PC-3 (cell line): ENCODE data around the gene PER2. TPM values are rescaled to one million over a fixed set of nuclear protein-coding genes. Genes with fewer than 3 reads are reported as not detected.

Experiments
- ATAC-seq: fragments of 200-7000 bp; cut with Tn5 transposase; 2 replicates; pipeline ENCODE4 v1.9.1; 2020; ENCODE audit warnings: mild to moderate bottlenecking, moderate library complexity
- BruUV-seq: library from RNA; stranded (reverse); fragments of 400-500 nt; replicated peaks from 2 replicates; lab custom pipeline; 2021; lab: Mats Ljungman, UMichigan
- CTCF ChIA-PET: fragments of 300-600 bp; sonication (Branson Sonifier 250); formaldehyde crosslinking; loops from one replicate; lab custom pipeline; 2022; ENCODE audit warnings: antibody characterized with exemption; lab: Charles Lee
- POLR2A ChIA-PET: fragments of 300-600 bp; sonication (Branson Sonifier 250); formaldehyde crosslinking; loops from one replicate; lab custom pipeline; 2022; ENCODE audit warnings: antibody characterized with exemption; ENCODE audit not compliant: unreplicated experiment; lab: Charles Lee
- DNase-seq: peaks from one replicate; pipeline ENCODE4 v3.0.0-alpha.2; 2015
- H2AFZ ChIP-seq: fragments of 300-600 bp; sonication (generic); 2 replicates; pipeline ENCODE4 v1.6.0; 2016; ENCODE audit warnings: antibody characterized with exemption, low read length
- H3F3A ChIP-seq: fragments of 300-600 bp; sonication (generic); one replicate; pipeline ENCODE4 v1.6.0; 2017; ENCODE audit warnings: antibody characterized with exemption, low read length, control low read depth, mild to moderate bottlenecking; ENCODE audit not compliant: unreplicated experiment
- H3K27ac ChIP-seq: fragments of 300-600 bp; sonication (generic); 2 replicates; pipeline ENCODE4 v1.5.1; 2016; ENCODE audit warnings: mild to moderate bottlenecking, low read length
- H3K27me3 ChIP-seq: fragments of 300-600 bp; sonication (generic); 2 replicates; pipeline ENCODE4 v1.6.1; 2016; ENCODE audit warnings: low read length, mixed read lengths
- H3K36me3 ChIP-seq: fragments of 300-600 bp; sonication (generic); 2 replicates; pipeline ENCODE4 v1.6.1; 2016; ENCODE audit warnings: low read depth, mixed run types, low read length, mixed read lengths
- H3K4me1 ChIP-seq: fragments of 300-600 bp; sonication (generic); 2 replicates; pipeline ENCODE4 v1.5.1; 2016; ENCODE audit warnings: low read length; ENCODE audit not compliant: insufficient read depth
- H3K4me2 ChIP-seq: fragments of 300-600 bp; sonication (generic); 2 replicates; pipeline ENCODE4 v1.6.0; 2016; ENCODE audit warnings: low read length
- H3K4me3 ChIP-seq: fragments of 300-600 bp; sonication (generic); 2 replicates; pipeline ENCODE4 v1.5.1; 2016; ENCODE audit warnings: mild to moderate bottlenecking, low read length, mixed read lengths
- H3K79me2 ChIP-seq: fragments of 300-600 bp; sonication (generic); 2 replicates; pipeline ENCODE4 v1.6.1; 2017; ENCODE audit warnings: low read length, mixed read lengths
- H3K9ac ChIP-seq: fragments of 300-600 bp; sonication (generic); 2 replicates; pipeline ENCODE4 v1.6.0; 2016; ENCODE audit warnings: mild to moderate bottlenecking, low read length
- H3K9me2 ChIP-seq: fragments of 300-600 bp; sonication (generic); replicated peaks from 2 replicates; pipeline ENCODE4 v1.6.1; 2016; ENCODE audit warnings: mixed run types, low read length, mixed read lengths
- H3K9me3 ChIP-seq: fragments of 300-600 bp; sonication (generic); 2 replicates; pipeline ENCODE4 v1.6.1; 2016; ENCODE audit warnings: low read length, mixed read lengths
- H4K20me1 ChIP-seq: fragments of 300-600 bp; sonication (generic); 2 replicates; pipeline ENCODE4 v1.6.1; 2016; ENCODE audit warnings: low read length, mixed read lengths
- EZH2 ChIP-seq: fragments of 300-600 bp; sonication (generic); IDR thresholded peaks from one replicate; pipeline ENCODE4 v1.6.1; 2017; ENCODE audit warnings: antibody characterized with exemption, mild to moderate bottlenecking, low read length; ENCODE audit not compliant: unreplicated experiment
- EZH2phosphoT487 ChIP-seq: fragments of 300-600 bp; sonication (generic); IDR thresholded peaks from 2 replicates; pipeline ENCODE4 v1.6.1; 2018; ENCODE audit warnings: mild to moderate bottlenecking, antibody characterized with exemption, low read length, borderline replicate concordance
- intact Hi-C: fragments of 100-400 bp; cut with micrococcal nuclease; formaldehyde crosslinking; loops from 2 replicates; pipeline ENCODE4 v1.9.0; 2023
- total RNA-seq: library from RNA; depleted of rRNA; stranded (reverse); fragments of >200 nt; gene quantifications from 2 replicates; pipeline ENCODE4 v1.2.3, GENCODE V29; 2014
- TF ChIP-seq, protein P1 (sequence below): fragments of 300-600 bp; sonication (generic); conservative IDR thresholded peaks from 2 replicates; pipeline ENCODE4 v1.5.1; 2017; ENCODE audit warnings: antibody characterized with exemption, low read depth, mild to moderate bottlenecking, low read length

Gene PER2
- total RNA-seq, 1 experiment from 2014 or later = 8.6 TPM

DNA sequence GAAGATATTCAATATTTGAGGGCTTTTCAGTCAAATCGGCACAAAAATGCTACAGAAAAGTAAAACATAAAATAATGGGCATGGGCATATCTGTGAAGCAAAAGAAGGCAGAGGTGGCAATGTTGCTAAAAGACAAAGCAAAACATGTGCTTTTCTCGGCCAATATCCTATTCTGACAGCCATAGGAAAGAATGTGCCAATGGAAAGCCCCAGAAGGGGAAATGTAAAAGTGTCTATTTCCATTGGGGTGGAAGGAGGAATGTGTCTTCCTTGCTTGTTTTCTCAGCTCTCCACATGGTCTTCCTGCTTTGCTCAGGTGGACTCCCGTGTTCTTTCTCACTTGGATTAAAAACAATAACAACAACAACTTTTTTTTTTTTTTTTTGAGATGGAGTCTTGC, 13.7 kb upstream of the PER2 start:
- H3F3A ChIP-seq = no peaks in the 10 kb centered on the region
- ChIA-PET POLR2A (no interaction called here), CTCF (no interaction called here)
- H3K9me3 ChIP-seq = no peaks in the 10 kb centered on the region
- no peaks in the 10 kb centered on the region for H3K4me1 ChIP-seq
- H4K20me1 ChIP-seq = no peaks in the 10 kb centered on the region
- H3K79me2 ChIP-seq = no peaks in the 10 kb centered on the region
- no peak overlapping the region for H3K9ac ChIP-seq
- intact Hi-C loops = no loop called here
- no TSS peak for BruUV-seq
- H3K4me2 ChIP-seq = no peak overlapping the region
- ATAC-seq = no peak
- no peaks in the 10 kb centered on the region for H3K9me2 ChIP-seq
- no peak overlapping the region for H3K27ac ChIP-seq
- DNase-seq = no peak
- TF ChIP-seq EZH2 (no peak), EZH2phosphoT487 (no peak)
- TF ChIP-seq, protein P1, sequence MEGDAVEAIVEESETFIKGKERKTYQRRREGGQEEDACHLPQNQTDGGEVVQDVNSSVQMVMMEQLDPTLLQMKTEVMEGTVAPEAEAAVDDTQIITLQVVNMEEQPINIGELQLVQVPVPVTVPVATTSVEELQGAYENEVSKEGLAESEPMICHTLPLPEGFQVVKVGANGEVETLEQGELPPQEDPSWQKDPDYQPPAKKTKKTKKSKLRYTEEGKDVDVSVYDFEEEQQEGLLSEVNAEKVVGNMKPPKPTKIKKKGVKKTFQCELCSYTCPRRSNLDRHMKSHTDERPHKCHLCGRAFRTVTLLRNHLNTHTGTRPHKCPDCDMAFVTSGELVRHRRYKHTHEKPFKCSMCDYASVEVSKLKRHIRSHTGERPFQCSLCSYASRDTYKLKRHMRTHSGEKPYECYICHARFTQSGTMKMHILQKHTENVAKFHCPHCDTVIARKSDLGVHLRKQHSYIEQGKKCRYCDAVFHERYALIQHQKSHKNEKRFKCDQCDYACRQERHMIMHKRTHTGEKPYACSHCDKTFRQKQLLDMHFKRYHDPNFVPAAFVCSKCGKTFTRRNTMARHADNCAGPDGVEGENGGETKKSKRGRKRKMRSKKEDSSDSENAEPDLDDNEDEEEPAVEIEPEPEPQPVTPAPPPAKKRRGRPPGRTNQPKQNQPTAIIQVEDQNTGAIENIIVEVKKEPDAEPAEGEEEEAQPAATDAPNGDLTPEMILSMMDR = no peak
- no peak overlapping the region for H3K4me3 ChIP-seq
- no peaks in the 10 kb centered on the region for H3K27me3 ChIP-seq
- no peak overlapping the region for H2AFZ ChIP-seq
- no peaks in the 10 kb centered on the region for H3K36me3 ChIP-seq

DNA sequence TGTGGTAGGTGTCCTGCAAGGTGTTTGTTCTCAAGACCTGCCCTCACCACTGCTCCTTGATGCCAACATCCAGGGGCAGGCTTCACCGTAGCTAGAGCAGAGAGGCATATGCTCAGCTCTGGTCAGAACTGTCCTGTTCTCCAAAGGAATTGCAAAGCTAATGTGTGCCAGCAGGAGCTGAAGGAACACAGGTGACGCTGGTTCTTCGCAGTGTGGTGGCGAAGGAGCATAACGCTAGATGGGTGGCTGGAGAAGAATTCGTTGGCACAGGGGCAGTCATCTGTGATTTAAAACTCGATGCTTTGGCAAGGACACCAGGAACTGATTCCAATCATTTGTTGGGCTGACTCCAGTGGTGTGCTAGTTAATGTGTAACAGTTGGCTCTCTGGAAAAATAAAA, 11.4 kb upstream of the PER2 start:
- ChIA-PET POLR2A (no interaction called here), CTCF (no interaction called here)
- Histone ChIP-seq H3K36me3 (no peaks in the 10 kb centered on the region), H3K9ac (no peak overlapping the region), H3F3A (no peaks in the 10 kb centered on the region), H3K27ac (no peak overlapping the region), H3K4me3 (no peak overlapping the region), H3K79me2 (no peaks in the 10 kb centered on the region), H4K20me1 (no peaks in the 10 kb centered on the region), H2AFZ (no peak overlapping the region), H3K9me2 (no peaks in the 10 kb centered on the region), H3K9me3 (no peaks in the 10 kb centered on the region), H3K27me3 (no peaks in the 10 kb centered on the region), H3K4me1 (no peaks in the 10 kb centered on the region), H3K4me2 (no peak overlapping the region)
- DNase-seq = no peak
- BruUV-seq = no TSS peak
- ATAC-seq = no peak
- TF ChIP-seq EZH2 = no peak
- TF ChIP-seq EZH2phosphoT487 = no peak
- TF ChIP-seq, protein P1 = no peak
- intact Hi-C loops = no loop called here

DNA sequence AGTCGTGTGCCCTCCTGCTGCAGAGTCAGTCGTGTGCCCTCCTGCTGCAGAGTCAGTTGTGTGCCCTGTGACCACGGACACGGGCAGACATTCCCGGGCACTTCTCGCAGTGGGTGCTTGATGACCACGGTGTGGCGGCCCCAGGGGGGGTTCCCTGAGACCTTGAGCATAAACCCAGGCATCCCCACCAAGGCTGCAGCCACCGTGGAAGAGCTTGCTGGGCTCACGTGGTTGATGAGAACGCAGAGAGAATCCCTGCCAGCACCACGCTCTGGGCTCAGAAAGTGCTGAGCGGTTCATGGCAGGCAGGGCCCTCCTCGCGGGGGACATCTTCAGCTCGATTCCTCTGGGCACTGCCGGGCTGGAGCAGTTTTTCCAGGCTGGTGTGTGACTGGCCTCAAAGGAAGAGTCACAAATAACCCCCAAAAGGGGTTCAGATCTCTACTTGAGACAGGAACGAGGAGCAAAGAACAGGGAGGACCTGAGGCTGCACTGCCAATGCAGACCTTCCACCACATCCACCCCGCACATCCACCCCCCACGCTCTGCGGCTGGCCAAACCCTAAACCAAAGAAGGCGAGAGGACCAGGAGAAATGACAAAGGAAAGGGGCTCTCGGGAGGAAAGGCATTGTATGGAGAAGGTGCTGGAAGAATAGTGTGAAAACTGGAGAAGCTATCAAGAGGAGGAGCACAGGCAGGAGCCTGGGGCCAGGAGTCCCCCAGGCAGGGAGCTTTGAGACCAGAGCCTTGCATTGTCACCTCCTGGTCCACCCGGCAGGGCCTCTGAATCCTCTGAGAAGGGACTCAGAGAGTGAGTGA, 8.4 kb upstream of the PER2 start:
- Histone ChIP-seq H3F3A (no peaks in the 10 kb centered on the region), H3K4me2 (no peak overlapping the region), H3K9me3 (no peaks in the 10 kb centered on the region), H4K20me1 (no peaks in the 10 kb centered on the region), H3K27me3 (no peaks in the 10 kb centered on the region), H2AFZ (no peak overlapping the region), H3K9ac (no peak overlapping the region), H3K4me1 (no peaks in the 10 kb centered on the region), H3K4me3 (no peak overlapping the region), H3K79me2 (no peaks in the 10 kb centered on the region), H3K27ac (no peak overlapping the region), H3K9me2 (no peaks in the 10 kb centered on the region), H3K36me3 (no peaks in the 10 kb centered on the region)
- TF ChIP-seq, protein P1 = no peak
- TF ChIP-seq EZH2phosphoT487 = no peak
- no peak for TF ChIP-seq EZH2
- BruUV-seq = no TSS peak
- ATAC-seq (no peak), DNase-seq (no peak)
- intact Hi-C loops = no loop called here
- ChIA-PET POLR2A (no interaction called here), CTCF (no interaction called here)
